GM21576 (cell line): ENCODE results near the gene ATXN3.

Experiments used
- ATAC-seq: cut with Tn5 transposase; IDR thresholded peaks from one replicate; pipeline ENCODE4 v1.9.1; 2021; ENCODE audit warnings: mild to moderate bottlenecking, moderate library complexity; ENCODE audit not compliant: unreplicated experiment

ATXN3 gene

GRCh38 chr14:92010644-92011043 lies 95.7 kb downstream of the ATXN3 start:
- no peak for ATAC-seq

DNA sequence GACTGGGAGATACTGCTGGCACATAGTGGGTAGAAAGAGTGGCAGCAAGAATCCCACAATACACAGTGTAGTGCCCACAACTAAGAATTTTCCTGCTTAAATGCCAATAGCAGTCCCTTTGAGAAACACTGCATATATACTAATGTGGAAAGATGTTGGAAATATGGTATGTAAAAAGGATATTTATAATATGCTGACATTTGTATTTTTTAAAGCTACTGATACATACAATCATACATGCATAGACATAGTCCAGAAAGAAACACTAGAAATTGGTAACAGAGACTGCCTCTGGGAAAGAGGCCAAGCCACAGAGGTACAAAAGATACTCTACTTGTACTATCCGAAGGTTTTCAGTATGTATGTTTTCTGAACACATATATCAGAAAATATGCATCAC lies 96.8 kb downstream of the ATXN3 start:
- no peak for ATAC-seq
